Activated CD8-positive, alpha-beta memory T cell treated with anti-CD3 and anti-CD28 coated beads for 24 hours (primary cell): ENCODE results near the gene MSANTD3.
"Not testable (repeated sequence)": the region's sequence is repeated elsewhere in the genome, so short reads cannot be mapped to it uniquely, and the experiment has no call there.

Source experiments
- DNase-seq: peaks from one replicate; pipeline ENCODE4 v3.0.0-alpha.2; 2020

MSANTD3 gene

GRCh38 chr9:100430286-100430940, 3.5 kb downstream of the MSANTD3 start:
- no peak for DNase-seq

GRCh38 chr9:100431886-100432285, 4.9 kb downstream of the MSANTD3 start:
- no peak for DNase-seq

GRCh38 chr9:100432736-100433135, 5.8 kb downstream of the MSANTD3 start:
- no peak for DNase-seq

GRCh38 chr9:100436571-100436970, 9.6 kb downstream of the MSANTD3 start:
- no peak for DNase-seq

- peak; percentile 78 for DNase-seq
Measured at GRCh38 chr9:100437860-100438805, 11.2 kb downstream of the MSANTD3 start.

- DNase-seq, result no peak
Measured at GRCh38 chr9:100440071-100440470, 13.1 kb downstream of the MSANTD3 start.

GRCh38 chr9:100440487-100440886, 13.5 kb downstream of the MSANTD3 start:
- DNase-seq, result not testable (repeated sequence)

- no peak for DNase-seq
Measured at GRCh38 chr9:100441911-100442361, 15.0 kb downstream of the MSANTD3 start.

- no peak for DNase-seq
Measured at GRCh38 chr9:100443781-100444768, 17.1 kb downstream of the MSANTD3 start.

- no peak for DNase-seq
Measured at GRCh38 chr9:100445161-100445902, 18.4 kb downstream of the MSANTD3 start.

- DNase-seq, result no peak
Measured at GRCh38 chr9:100445903-100446549, 19.1 kb downstream of the MSANTD3 start.

- DNase-seq, result no peak
Measured at GRCh38 chr9:100447041-100447440, 20.1 kb downstream of the MSANTD3 start.

GRCh38 chr9:100448266-100448665, 21.3 kb downstream of the MSANTD3 start:
- no peak for DNase-seq

GRCh38 chr9:100449420-100449819, 22.5 kb downstream of the MSANTD3 start:
- no peak for DNase-seq

GRCh38 chr9:100452894-100453293, 26.0 kb downstream of the MSANTD3 start:
- no peak for DNase-seq

GRCh38 chr9:100455470-100455869, 28.5 kb downstream of the MSANTD3 start:
- DNase-seq, result no peak

- no peak for DNase-seq
Measured at GRCh38 chr9:100457517-100457916, 30.6 kb downstream of the MSANTD3 start.

- DNase-seq, result no peak
Measured at GRCh38 chr9:100459963-100460362, 33.0 kb downstream of the MSANTD3 start.

- no peak for DNase-seq
Measured at GRCh38 chr9:100465274-100465673, 38.3 kb downstream of the MSANTD3 start.

GRCh38 chr9:100465761-100466160, 38.8 kb downstream of the MSANTD3 start:
- no peak for DNase-seq

GRCh38 chr9:100466171-100466828, 39.4 kb downstream of the MSANTD3 start:
- no peak for DNase-seq
